ENCODE data around the gene ERP44.
A peak's percentile ranks its signal among the peaks of the same experiment; 100 is the strongest.
"Not testable (repeated sequence)": the region's sequence is repeated elsewhere in the genome, so short reads cannot be mapped to it uniquely, and the experiment has no call there.

The ERP44 gene

GRCh38 chr9:100011062-100011681 is 87.6 kb downstream of the ERP44 start:
- DNase-seq (ENCODE audit: low read depth): peak; percentile 7

- DNase-seq (ENCODE audit: low read depth): no peak
Observed at GRCh38 chr9:99999797-100000196, 99.0 kb downstream of the ERP44 start.

- DNase-seq (ENCODE audit: low read depth): no peak
Observed at GRCh38 chr9:99998866-99999265, 99.9 kb downstream of the ERP44 start.

- no peak for DNase-seq (ENCODE audit: low read depth)
Observed at GRCh38 chr9:99998266-99998665, 100.5 kb downstream of the ERP44 start.

GRCh38 chr9:99990508-99990907 is 108.3 kb downstream of the ERP44 start:
- not testable (repeated sequence) for DNase-seq (ENCODE audit: low read depth)

- DNase-seq (ENCODE audit: low read depth): no peak
Observed at GRCh38 chr9:99986642-99987041, 112.2 kb downstream of the ERP44 start.

- DNase-seq (ENCODE audit: low read depth): no peak
Observed at GRCh38 chr9:99980598-99980997, 118.2 kb downstream of the ERP44 start.

GRCh38 chr9:99978221-99978620 is 120.6 kb downstream of the ERP44 start:
- no peak for DNase-seq (ENCODE audit: low read depth)

- no peak for DNase-seq (ENCODE audit: low read depth)
Observed at GRCh38 chr9:99977033-99977792, 121.6 kb downstream of the ERP44 start.

- DNase-seq (ENCODE audit: low read depth): no peak
Observed at GRCh38 chr9:99973455-99973854, 125.3 kb downstream of the ERP44 start.

- no peak for DNase-seq (ENCODE audit: low read depth)
Observed at GRCh38 chr9:99971410-99971809, 127.4 kb downstream of the ERP44 start.

- no peak for DNase-seq (ENCODE audit: low read depth)
Observed at GRCh38 chr9:99970481-99970880, 128.3 kb downstream of the ERP44 start.

GRCh38 chr9:99967457-99967856 is 131.3 kb downstream of the ERP44 start:
- no peak for DNase-seq (ENCODE audit: low read depth)

GRCh38 chr9:99966716-99967115 is 132.1 kb downstream of the ERP44 start:
- no peak for DNase-seq (ENCODE audit: low read depth)

- DNase-seq (ENCODE audit: low read depth): no peak
Observed at GRCh38 chr9:99966001-99966400, 132.8 kb downstream of the ERP44 start.

GRCh38 chr9:99964336-99964735 is 134.5 kb downstream of the ERP44 start:
- no peak for DNase-seq (ENCODE audit: low read depth)

GRCh38 chr9:99962680-99963261 is 136.0 kb downstream of the ERP44 start:
- no peak for DNase-seq (ENCODE audit: low read depth)

- no peak for DNase-seq (ENCODE audit: low read depth)
Observed at GRCh38 chr9:99955606-99956005, 143.2 kb downstream of the ERP44 start.

- no peak for DNase-seq (ENCODE audit: low read depth)
Observed at GRCh38 chr9:99954819-99955218, 144.0 kb downstream of the ERP44 start.

GRCh38 chr9:99953861-99954507 is 144.8 kb downstream of the ERP44 start:
- no peak for DNase-seq (ENCODE audit: low read depth)

GRCh38 chr9:99948896-99949295 is 149.9 kb downstream of the ERP44 start:
- no peak for DNase-seq (ENCODE audit: low read depth)

GRCh38 chr9:99948482-99948881 is 150.3 kb downstream of the ERP44 start:
- DNase-seq (ENCODE audit: low read depth): no peak

- no peak for DNase-seq (ENCODE audit: low read depth)
Observed at GRCh38 chr9:99947395-99947794, 151.4 kb downstream of the ERP44 start.

Data from GM04504 (cell line).